IMR-90 (cell line): Measurements from ENCODE around the gene GPR82. TPM values are rescaled to one million over a fixed set of nuclear protein-coding genes. Genes with fewer than 3 reads are reported as not detected.

Experiments
- ATAC-seq: fragments of 200-7000 bp; cut with Tn5 transposase; 2 replicates; pipeline ENCODE4 v1.9.1; 2020; ENCODE audit warnings: low read depth, mild to moderate bottlenecking, moderate library complexity
- BruUV-seq: library from RNA; stranded (reverse); fragments of 400-500 nt; replicated peaks from 2 replicates; lab custom pipeline; 2021; lab: Mats Ljungman, UMichigan
- CTCF ChIA-PET: fragments of 300-600 bp; formaldehyde crosslinking; extraction: SDS; loops from one replicate; lab custom pipeline; 2021; ENCODE audit warnings: antibody characterized with exemption; lab: Yijun Ruan, JAX
- POLR2A ChIA-PET: fragments of 300-600 bp; sonication (Branson Sonifier 250); formaldehyde crosslinking; loops from one replicate; lab custom pipeline; 2022; ENCODE audit warnings: antibody characterized with exemption; ENCODE audit not compliant: unreplicated experiment; lab: Charles Lee
- DNase-seq: peaks from one replicate; pipeline ENCODE4 v3.0.0; 2013
- H2AFZ ChIP-seq: replicated peaks from 2 replicates; pipeline ENCODE3; 2013; ENCODE audit warnings: low read length, mild to moderate bottlenecking; ENCODE audit not compliant: poor library complexity
- H2AK5ac ChIP-seq: 2 replicates; pipeline ENCODE4 v1.6.1; 2013; ENCODE audit warnings: low read depth, low read length, inconsistent platforms
- H2AK9ac ChIP-seq: replicated peaks from 2 replicates; pipeline ENCODE3; 2013; ENCODE audit warnings: mild to moderate bottlenecking, low read depth, low read length, moderate library complexity; ENCODE audit not compliant: poor library complexity
- H2BK120ac ChIP-seq: 2 replicates; pipeline ENCODE4 v1.6.1; 2013; ENCODE audit warnings: low read depth, low read length, inconsistent platforms
- H2BK15ac ChIP-seq: 3 replicates; pipeline ENCODE4 v1.6.1; 2013; ENCODE audit warnings: low read depth, low read length, inconsistent platforms
- H2BK20ac ChIP-seq: 2 replicates; pipeline ENCODE4 v1.6.1; 2013; ENCODE audit warnings: low read depth, mild to moderate bottlenecking, inconsistent platforms, low read length, moderate library complexity
- H2BK5ac ChIP-seq: 2 replicates; pipeline ENCODE4 v1.6.1; 2013; ENCODE audit warnings: mild to moderate bottlenecking, low read depth, low read length, inconsistent platforms; ENCODE audit not compliant: poor library complexity, severe bottlenecking
- H3K14ac ChIP-seq: replicated peaks from 2 replicates; pipeline ENCODE4 v1.6.1; 2013; ENCODE audit warnings: low read depth, low read length, inconsistent platforms
- H3K18ac ChIP-seq: 2 replicates; pipeline ENCODE4 v1.6.1; 2013; ENCODE audit warnings: low read depth, low read length, control low read depth
- H3K23ac ChIP-seq: 2 replicates; pipeline ENCODE4 v1.6.1; 2013; ENCODE audit warnings: low read depth, low read length, inconsistent platforms
- H3K27ac ChIP-seq: 2 replicates; pipeline ENCODE4 v1.5.1; 2013; ENCODE audit warnings: mild to moderate bottlenecking, control low read depth, low read length; ENCODE audit not compliant: insufficient read depth
- H3K27me3 ChIP-seq: 2 replicates; pipeline ENCODE4 v1.6.1; 2013; ENCODE audit warnings: low read length; ENCODE audit not compliant: control insufficient read depth, insufficient read depth
- H3K36me3 ChIP-seq: 2 replicates; pipeline ENCODE4 v1.6.1; 2013; ENCODE audit warnings: low read length, mixed read lengths; ENCODE audit not compliant: control insufficient read depth, insufficient read depth
- H3K4ac ChIP-seq: 2 replicates; pipeline ENCODE4 v1.6.1; 2013; ENCODE audit warnings: low read depth, low read length, inconsistent platforms
- H3K4me1 ChIP-seq: 2 replicates; pipeline ENCODE4 v1.6.1; 2013; ENCODE audit warnings: low read length, mixed read lengths; ENCODE audit not compliant: control insufficient read depth, insufficient read depth
- H3K4me2 ChIP-seq: 2 replicates; pipeline ENCODE4 v1.6.1; 2013; ENCODE audit warnings: low read depth, mild to moderate bottlenecking, control low read depth, low read length, moderate library complexity
- H3K4me3 ChIP-seq: 2 replicates; pipeline ENCODE4 v1.5.1; 2013; ENCODE audit warnings: low read depth, mild to moderate bottlenecking, control low read depth, low read length, moderate library complexity; ENCODE audit not compliant: insufficient read depth
- H3K56ac ChIP-seq: 2 replicates; pipeline ENCODE4 v1.6.1; 2013; ENCODE audit warnings: low read length, inconsistent platforms; ENCODE audit not compliant: insufficient read depth; ENCODE audit errors: extremely low read depth
- H3K79me1 ChIP-seq, 2 experiments: 2 replicates each; pipeline ENCODE4 v1.6.1; 2013; ENCODE audit warnings: low read length in 2 of 2, inconsistent platforms in 1 of 2, low read depth in 1 of 2
- H3K9ac ChIP-seq: 2 replicates; pipeline ENCODE4 v1.6.1; 2013; ENCODE audit warnings: low read depth, low read length, control low read depth
- H3K9me1 ChIP-seq: 2 replicates; pipeline ENCODE4 v1.6.1; 2013; ENCODE audit warnings: low read length, inconsistent platforms; ENCODE audit not compliant: insufficient read depth
- H3K9me3 ChIP-seq: 2 replicates; pipeline ENCODE4 v1.6.1; 2013; ENCODE audit warnings: low read length; ENCODE audit not compliant: control insufficient read depth, insufficient read depth
- H4K20me1 ChIP-seq: 2 replicates; pipeline ENCODE4 v1.6.1; 2013; ENCODE audit warnings: low read length, inconsistent platforms; ENCODE audit not compliant: insufficient read depth
- H4K5ac ChIP-seq: 2 replicates; pipeline ENCODE4 v1.6.1; 2013; ENCODE audit warnings: mild to moderate bottlenecking, low read depth, low read length, control low read depth
- H4K8ac ChIP-seq, 2 experiments: 2 replicates each; pipeline ENCODE4 v1.6.1; 2013; ENCODE audit warnings: low read depth in 2 of 2, low read length in 2 of 2, control low read depth in 1 of 2, inconsistent platforms in 1 of 2
- H4K91ac ChIP-seq: 2 replicates; pipeline ENCODE4 v1.6.1; 2013; ENCODE audit warnings: low read depth, low read length, inconsistent platforms; ENCODE audit not compliant: insufficient read depth
- CEBPB ChIP-seq: IDR thresholded peaks from 2 replicates; pipeline ENCODE4 v1.6.1; 2012; ENCODE audit warnings: low read depth, low read length, improper control_type of control experiment
- CTCF ChIP-seq: conservative IDR thresholded peaks from 2 replicates; pipeline ENCODE4 v1.5.1; 2012; ENCODE audit warnings: mild to moderate bottlenecking, low read depth, low read length, improper control_type of control experiment
- ELK1 ChIP-seq: fragments of 150-350 bp; IDR thresholded peaks from 2 replicates; pipeline ENCODE4 v1.6.1; 2016; ENCODE audit warnings: low read depth, mild to moderate bottlenecking, low read length, moderate library complexity, borderline replicate concordance
- MAFK ChIP-seq: IDR thresholded peaks from 2 replicates; pipeline ENCODE4 v1.6.1; 2012; ENCODE audit warnings: low read depth, low read length, improper control_type of control experiment
- MXI1 ChIP-seq: IDR thresholded peaks from 2 replicates; pipeline ENCODE4 v1.6.1; 2012; ENCODE audit warnings: low read depth, mild to moderate bottlenecking, low read length, moderate library complexity, borderline replicate concordance
- NFE2L2 ChIP-seq: fragments of 150-350 bp; IDR thresholded peaks from 2 replicates; pipeline ENCODE4 v1.6.1; 2016; ENCODE audit warnings: low read depth, mild to moderate bottlenecking, low read length
- RCOR1 ChIP-seq: IDR thresholded peaks from 2 replicates; pipeline ENCODE4 v1.6.1; 2012; ENCODE audit warnings: mild to moderate bottlenecking, low read length, improper control_type of control experiment; ENCODE audit not compliant: insufficient replicate concordance
- RFX5 ChIP-seq: IDR thresholded peaks from 2 replicates; pipeline ENCODE4 v1.8.0; 2012; ENCODE audit warnings: low read depth, mild to moderate bottlenecking, low read length, moderate library complexity
- SMC3 ChIP-seq: fragments of 150-350 bp; IDR thresholded peaks from 2 replicates; pipeline ENCODE4 v1.6.1; 2016; ENCODE audit warnings: low read depth, mild to moderate bottlenecking, antibody characterized with exemption, low read length, moderate library complexity
- WGBS, 2 experiments: methylation state at CpG; one replicate each; pipeline versions ENCODE4 v1.1.5 to v1.1.7; 2013; ENCODE audit warnings: missing lambda C conversion rate in 2 of 2; ENCODE audit not compliant: insufficient read length in 1 of 2; ENCODE audit errors: extremely low coverage in 2 of 2; 5-methylcytosine and 5-hydroxymethylcytosine counted together
- dilution Hi-C: fragments of 300-500 bp; cut with HindIII; formaldehyde crosslinking; loops from one replicate; pipeline ENCODE4 v1.14.3; 2018; ENCODE audit warnings: low sequenced_read_pairs; ENCODE audit not compliant: unreplicated experiment
- in situ Hi-C: fragments of 300-500 bp; cut with MboI; formaldehyde crosslinking; loops from 3 replicates; pipeline ENCODE4 v1.14.3; 2019; ENCODE audit warnings: low sequenced_read_pairs, inconsistent platforms, mixed read lengths
- intact Hi-C: fragments of 100-400 bp; cut with micrococcal nuclease; formaldehyde crosslinking; loops from 2 replicates; pipeline ENCODE4 v1.10.0; 2022
- polyA plus RNA-seq, 3 experiments: library from polyadenylated mRNA; depleted of rRNA; stranded (reverse); fragments of >200 nt; gene quantifications; 2 replicates each; pipeline ENCODE4 v1.2.3, GENCODE V29; 2012; ENCODE audit warnings: low replicate concordance in 1 of 3
- total RNA-seq: library from RNA; depleted of rRNA; stranded (reverse); fragments of >200 nt; gene quantifications from 2 replicates; pipeline ENCODE4 v1.2.3, GENCODE V29; 2012

The GPR82 gene
- total and polyA plus RNA-seq, 2 of the 4 experiments (the other 2 are of a cell fraction): not detected

GRCh38 chrX:41716222-41716621, 7.8 kb upstream of the GPR82 start:
- H3K27me3 ChIP-seq: no peaks in the 10 kb centered on the region; the same call in 1 of the 2 replicates
- H4K8ac ChIP-seq: no peak overlapping the region
- ChIA-PET CTCF (no interaction called here), POLR2A (no interaction called here)
- ATAC-seq: no peak
- no peaks in the 10 kb centered on the region for H3K79me1 ChIP-seq
- intact Hi-C loops (no loop called here), dilution Hi-C loops (no loop called here), in situ Hi-C loops (no loop called here)
- H2AFZ ChIP-seq: no peak overlapping the region
- H3K4me1 ChIP-seq: no peaks in the 10 kb centered on the region
- H2BK15ac ChIP-seq: no peak overlapping the region
- no peak overlapping the region for H3K18ac ChIP-seq
- H4K5ac ChIP-seq: no peak overlapping the region
- H2AK9ac ChIP-seq: no peak overlapping the region
- H3K27ac ChIP-seq: no peak overlapping the region
- H3K4me2 ChIP-seq: no peak overlapping the region
- H3K9me1 ChIP-seq: no peaks in the 10 kb centered on the region
- H2BK5ac ChIP-seq: no peak overlapping the region
- no peak for DNase-seq
- H2BK20ac ChIP-seq: no peak overlapping the region
- no peak overlapping the region for H3K4ac ChIP-seq
- BruUV-seq: no TSS peak
- no peak overlapping the region for H3K14ac ChIP-seq
- no peak overlapping the region for H4K91ac ChIP-seq
- WGBS, 2 experiments: 50% methylated on average over 2 of the region's 5 CpGs; no CpG with 5 or more reads in 1 of the 2 experiments
- no peak overlapping the region for H2BK120ac ChIP-seq
- H3K23ac ChIP-seq: no peak overlapping the region
- H3K9ac ChIP-seq: no peak overlapping the region
- no peak overlapping the region for H3K56ac ChIP-seq
- H3K9me3 ChIP-seq: peaks cover 8% of the 10 kb centered on the region; the same call in 1 of the 2 replicates
- TF ChIP-seq CEBPB: no peak
- no peak for TF ChIP-seq RFX5
- no peak for TF ChIP-seq RCOR1
- TF ChIP-seq MAFK: no peak
- TF ChIP-seq ELK1: no peak
- no peak for TF ChIP-seq CTCF
- no peak for TF ChIP-seq NFE2L2
- no peak for TF ChIP-seq SMC3
- no peak for TF ChIP-seq MXI1
- H3K4me3 ChIP-seq: no peak overlapping the region
- no peaks in the 10 kb centered on the region for H3K36me3 ChIP-seq
- no peaks in the 10 kb centered on the region for H4K20me1 ChIP-seq
- no peak overlapping the region for H2AK5ac ChIP-seq
